ENCODE results near the gene TEX22.

Gene TEX22

GRCh38 chr14:105425823-105426247, 27.5 kb downstream of the TEX22 start:
- no peak for TF ChIP-seq CTCF (IDR thresholded peaks at IDR 0.05; ENCODE audit: low read depth, low read length)
- H3K4me3 ChIP-seq (ENCODE audit: low read depth, low read length): no peak overlapping the region

- no peak overlapping the region for H3K4me3 ChIP-seq (ENCODE audit: low read depth, low read length)
- TF ChIP-seq CTCF (IDR thresholded peaks at IDR 0.05; ENCODE audit: low read depth, low read length): no peak
These were observed 28.2 kb downstream of the TEX22 start for GRCh38 chr14:105426416-105427130.

GRCh38 chr14:105427412-105427811, 29.1 kb downstream of the TEX22 start:
- TF ChIP-seq CTCF (IDR thresholded peaks at IDR 0.05; ENCODE audit: low read depth, low read length): no peak

GRCh38 chr14:105427936-105428485, 29.7 kb downstream of the TEX22 start:
- TF ChIP-seq CTCF (IDR thresholded peaks at IDR 0.05; ENCODE audit: low read depth, low read length): no peak
- H3K4me3 ChIP-seq (ENCODE audit: low read depth, low read length): no peak overlapping the region

More at GRCh38 chr14:105427412-105427811, 29.1 kb downstream of the TEX22 start:
- H3K4me3 ChIP-seq (ENCODE audit: low read depth, low read length): no peak overlapping the region

- H3K4me3 ChIP-seq (ENCODE audit: low read depth, low read length): no peak overlapping the region
- no peak for TF ChIP-seq CTCF (IDR thresholded peaks at IDR 0.05; ENCODE audit: low read depth, low read length)
These were observed 31.7 kb downstream of the TEX22 start for GRCh38 chr14:105430042-105430441.

- TF ChIP-seq CTCF (IDR thresholded peaks at IDR 0.05; ENCODE audit: low read depth, low read length): no peak
- H3K4me3 ChIP-seq (ENCODE audit: low read depth, low read length): no peak overlapping the region
These were observed 32.2 kb downstream of the TEX22 start for GRCh38 chr14:105430565-105430964.

- no peak for TF ChIP-seq CTCF (IDR thresholded peaks at IDR 0.05; ENCODE audit: low read depth, low read length)
- no peak overlapping the region for H3K4me3 ChIP-seq (ENCODE audit: low read depth, low read length)
These were observed 32.9 kb downstream of the TEX22 start for GRCh38 chr14:105431256-105431655.
